HG03139 (cell line): Measurements from ENCODE around the gene TPR.
A peak's percentile ranks its signal among the peaks of the same experiment; 100 is the strongest.
"Not testable (repeated sequence)": the region's sequence is repeated elsewhere in the genome, so short reads cannot be mapped to it uniquely, and the experiment has no call there.

Experiments used
- ATAC-seq: cut with Tn5 transposase; IDR thresholded peaks from one replicate; pipeline ENCODE4 v1.9.1; 2021; ENCODE audit not compliant: unreplicated experiment

The TPR gene

DNA sequence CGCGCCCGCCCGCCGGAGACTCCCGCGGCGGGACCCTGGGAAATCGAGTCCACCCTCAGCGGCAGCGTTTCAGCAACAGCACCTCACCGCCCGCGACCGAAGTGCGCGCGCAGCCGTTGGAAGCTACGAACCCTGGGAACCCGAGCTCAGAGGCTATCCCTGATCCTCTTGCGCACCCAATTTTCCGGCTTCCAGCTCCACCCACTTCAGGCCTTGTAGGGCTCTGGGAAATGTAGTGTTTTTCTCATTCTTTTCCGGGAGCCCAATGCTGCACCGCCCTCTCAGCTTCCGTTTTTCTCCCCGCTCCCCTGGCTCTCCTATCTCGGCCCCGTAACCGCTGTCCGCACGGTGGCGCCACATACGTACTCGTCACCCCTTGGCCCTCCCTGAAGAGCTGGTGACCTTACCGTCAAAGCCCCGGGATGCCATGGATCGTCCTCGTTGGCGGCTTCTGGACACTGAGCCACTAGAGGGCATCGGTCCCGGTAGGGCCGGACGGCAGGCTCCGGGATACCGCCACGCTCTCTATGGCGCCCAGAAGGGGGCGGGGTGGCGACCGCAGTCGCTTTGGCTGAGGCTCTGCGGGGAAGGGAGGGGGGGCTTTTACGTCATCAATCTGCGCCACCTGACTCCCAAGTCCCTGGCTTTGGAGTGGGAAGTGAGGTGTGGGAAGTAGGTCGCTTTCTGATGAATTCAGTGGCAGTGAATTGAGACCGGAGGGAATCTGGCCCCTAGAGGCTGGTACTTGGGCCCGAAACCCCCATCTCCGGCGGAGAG is at the start of gene TPR, which contains the start of gene ODR4:
TPR (minus strand) TSS at position 102 of the 777 bp plus-strand sequence. CDS start 225 bp downstream, outside the sequence.
ODR4 (plus strand) TSS at position 687 of the 777 bp plus-strand sequence. CDS start 3,948 bp downstream, outside the sequence.
- ATAC-seq: peak; percentile 89

DNA sequence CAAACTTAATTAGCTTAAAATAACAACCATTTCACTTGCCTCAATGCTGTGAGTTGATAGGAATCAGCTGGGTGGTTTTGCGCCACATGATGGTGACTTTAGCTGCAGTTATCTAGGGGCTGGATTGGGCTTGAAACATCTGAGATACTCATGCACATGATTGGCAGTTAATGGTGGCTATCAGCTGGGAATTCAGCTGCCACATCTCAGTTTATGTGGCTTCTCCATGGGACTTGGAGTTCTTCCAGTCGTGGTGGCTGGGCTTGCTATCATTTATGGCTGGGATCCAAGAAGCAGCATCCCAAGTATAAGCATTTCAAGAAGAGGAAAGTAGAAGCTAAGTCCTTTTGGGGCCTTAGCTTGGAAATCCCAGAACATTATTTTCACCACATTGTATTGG is 49.5 kb upstream of the TPR start:
- no peak for ATAC-seq

DNA sequence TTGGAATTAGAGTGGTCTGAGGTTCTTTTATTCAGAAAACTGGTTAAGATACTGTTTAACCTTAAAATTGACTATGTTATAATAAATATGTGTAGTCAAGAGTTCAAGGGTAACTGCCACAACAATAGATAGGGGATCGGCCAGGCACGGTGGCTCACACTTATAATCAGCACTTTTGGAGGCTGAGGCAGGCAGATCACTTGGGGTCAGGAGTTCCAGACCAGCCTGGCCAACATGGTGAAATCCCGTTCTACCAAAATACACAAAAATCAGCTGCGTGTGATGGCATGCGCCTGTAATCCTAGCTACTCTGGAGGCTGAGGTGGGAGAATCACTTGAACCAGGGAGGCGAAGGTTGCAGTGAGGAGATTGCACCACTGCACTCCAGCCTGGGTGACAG is 46.4 kb upstream of the TPR start:
- ATAC-seq: no peak

- peak; percentile 93 for ATAC-seq
Observed at GRCh38 chr1:186420923-186421322, 45.9 kb upstream of the TPR start.

- ATAC-seq: no peak
Observed at GRCh38 chr1:186420311-186420710, 45.3 kb upstream of the TPR start.

GRCh38 chr1:186418503-186418902 is 43.5 kb upstream of the TPR start:
- ATAC-seq: no peak

DNA sequence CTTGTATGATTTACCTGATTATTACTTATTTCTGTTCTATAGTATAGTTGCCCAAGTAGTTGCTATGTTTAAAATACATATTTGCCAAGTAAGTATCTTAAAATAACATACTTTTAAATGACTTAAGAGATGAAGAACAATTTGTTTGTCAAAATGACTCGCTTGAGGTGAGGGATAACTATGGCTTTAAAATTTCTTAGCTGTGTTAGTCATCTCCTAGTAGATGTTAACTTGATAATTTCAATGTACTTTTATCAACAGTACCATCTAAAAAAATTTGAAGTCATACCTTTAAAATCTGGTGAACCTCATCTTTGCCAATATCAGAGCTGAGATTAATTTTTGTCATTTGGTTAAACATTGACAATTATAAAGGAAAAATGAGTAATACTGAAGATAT is 38.3 kb upstream of the TPR start:
- ATAC-seq: no peak

GRCh38 chr1:186409091-186409490 is 34.0 kb upstream of the TPR start:
- ATAC-seq: no peak

DNA sequence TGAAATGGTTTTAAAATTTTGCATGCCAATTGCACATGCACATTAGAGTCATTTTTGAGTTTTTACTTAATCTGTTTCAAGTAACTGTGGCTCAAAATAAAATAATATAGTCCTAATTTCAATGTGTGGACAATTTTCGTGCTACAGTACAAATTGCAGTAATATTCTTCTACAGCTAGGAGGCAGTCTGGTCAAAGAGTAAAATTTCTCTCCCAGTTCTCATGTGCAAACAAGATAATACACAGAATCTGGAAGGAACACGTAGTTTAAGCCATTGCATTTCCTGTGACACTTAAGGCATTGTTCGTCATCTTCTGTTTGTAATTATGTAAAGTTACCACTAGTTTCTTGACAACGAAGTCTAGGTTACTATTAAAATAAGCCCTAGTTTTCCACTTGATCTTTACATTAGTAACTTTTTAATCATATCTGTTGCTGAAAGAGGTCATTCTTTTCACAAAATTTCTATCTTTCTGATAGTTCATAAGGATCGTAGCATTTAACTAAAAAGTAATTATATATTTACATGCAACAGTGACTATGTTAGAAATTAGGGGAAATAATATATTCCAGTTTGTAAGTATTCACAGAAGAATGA is 29.5 kb upstream of the TPR start:
- ATAC-seq: peak; percentile 47

DNA sequence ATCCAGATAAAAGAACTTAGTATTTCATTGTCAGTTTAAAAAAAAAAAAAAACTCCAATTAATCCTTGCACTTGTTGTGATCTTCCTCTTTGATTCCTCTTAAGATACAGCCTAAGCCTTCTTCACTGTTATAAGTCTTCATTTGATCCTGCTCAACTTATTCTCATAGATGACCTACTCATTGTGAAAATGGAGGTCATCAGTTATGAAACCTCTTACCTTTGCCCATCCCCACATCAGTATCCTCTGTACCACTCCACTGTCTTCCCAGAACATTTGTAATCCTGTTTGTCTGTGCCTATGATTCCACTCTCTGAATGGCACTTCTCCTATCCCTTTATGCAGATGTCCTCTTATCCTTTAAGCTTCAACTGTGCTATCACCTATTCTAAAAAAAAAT is 28.6 kb upstream of the TPR start:
- ATAC-seq: no peak

GRCh38 chr1:186401446-186401845 is 26.4 kb upstream of the TPR start:
- ATAC-seq: not testable (repeated sequence)

DNA sequence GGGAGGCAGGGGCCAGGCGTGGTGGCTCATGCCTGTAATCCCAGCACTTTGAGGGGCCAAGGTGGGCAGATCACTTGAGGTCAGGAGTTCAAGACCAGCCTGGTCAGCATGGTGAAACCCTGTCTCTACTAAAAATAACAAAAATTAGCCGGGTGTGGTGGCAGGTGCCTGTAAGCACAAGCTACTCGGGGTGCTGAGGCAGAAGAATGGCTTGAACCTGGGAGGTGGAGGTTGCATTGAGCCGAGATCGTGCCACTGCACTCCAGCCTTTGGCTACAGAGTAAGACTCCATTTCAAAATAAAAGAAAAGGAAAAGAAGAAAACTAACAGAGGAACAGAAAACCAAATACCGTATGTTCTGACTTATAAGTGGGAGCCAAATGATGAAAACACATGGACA is 17.7 kb upstream of the TPR start:
- not testable (repeated sequence) for ATAC-seq

- no peak for ATAC-seq
Observed at GRCh38 chr1:186391841-186392240, 16.8 kb upstream of the TPR start.

DNA sequence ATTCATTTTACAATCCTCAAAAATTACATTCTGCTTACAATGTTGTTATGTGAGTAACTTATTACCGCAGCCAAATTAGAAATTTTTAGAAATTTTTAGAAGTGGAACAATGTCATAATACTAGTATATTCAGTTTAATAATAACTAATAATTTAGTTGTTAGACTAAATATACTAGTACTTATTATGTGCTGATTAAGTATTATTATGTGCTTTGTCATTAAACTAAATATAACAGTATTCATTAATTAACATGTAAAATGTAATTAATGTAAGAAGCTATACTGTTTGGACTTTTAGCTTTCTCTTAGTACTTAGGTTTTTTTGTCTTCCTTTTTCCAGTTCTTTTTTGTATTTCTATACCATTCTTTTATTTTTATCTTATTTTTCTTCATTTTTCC is 15.9 kb upstream of the TPR start:
- ATAC-seq: no peak

DNA sequence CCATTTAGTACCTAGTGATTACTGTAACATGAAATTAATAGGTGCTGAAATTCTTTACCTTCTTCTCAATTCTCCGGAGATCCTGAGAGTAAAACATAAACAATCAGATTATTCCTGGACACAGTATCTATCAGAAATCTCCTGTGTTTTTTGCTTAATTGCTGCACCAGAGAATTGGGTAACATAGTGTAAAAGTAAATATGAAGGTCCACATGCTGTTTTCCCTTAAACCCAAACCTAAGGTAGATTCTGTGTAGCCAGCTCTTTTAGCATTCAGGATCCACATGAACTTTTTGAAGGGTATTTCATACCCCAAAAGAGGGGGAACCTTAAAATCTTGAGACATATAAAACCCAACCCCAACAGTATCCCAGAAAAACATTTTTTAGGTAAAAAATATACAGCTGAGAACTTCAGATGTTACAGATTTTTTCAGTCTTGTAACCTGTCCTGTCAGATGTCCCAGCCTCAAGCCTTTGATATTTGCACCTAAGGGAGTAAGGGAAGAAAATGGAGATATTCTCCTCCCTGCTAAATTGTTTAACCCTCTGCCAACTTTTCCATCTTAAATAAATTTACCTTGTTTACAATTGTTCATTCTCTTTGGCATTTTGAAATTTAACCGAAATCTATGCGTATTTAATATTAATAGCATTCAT is 11.8 kb upstream of the TPR start:
- no peak for ATAC-seq

- ATAC-seq: peak; percentile 2
Observed at GRCh38 chr1:186375929-186376319, 871 bp upstream of the TPR start.

DNA sequence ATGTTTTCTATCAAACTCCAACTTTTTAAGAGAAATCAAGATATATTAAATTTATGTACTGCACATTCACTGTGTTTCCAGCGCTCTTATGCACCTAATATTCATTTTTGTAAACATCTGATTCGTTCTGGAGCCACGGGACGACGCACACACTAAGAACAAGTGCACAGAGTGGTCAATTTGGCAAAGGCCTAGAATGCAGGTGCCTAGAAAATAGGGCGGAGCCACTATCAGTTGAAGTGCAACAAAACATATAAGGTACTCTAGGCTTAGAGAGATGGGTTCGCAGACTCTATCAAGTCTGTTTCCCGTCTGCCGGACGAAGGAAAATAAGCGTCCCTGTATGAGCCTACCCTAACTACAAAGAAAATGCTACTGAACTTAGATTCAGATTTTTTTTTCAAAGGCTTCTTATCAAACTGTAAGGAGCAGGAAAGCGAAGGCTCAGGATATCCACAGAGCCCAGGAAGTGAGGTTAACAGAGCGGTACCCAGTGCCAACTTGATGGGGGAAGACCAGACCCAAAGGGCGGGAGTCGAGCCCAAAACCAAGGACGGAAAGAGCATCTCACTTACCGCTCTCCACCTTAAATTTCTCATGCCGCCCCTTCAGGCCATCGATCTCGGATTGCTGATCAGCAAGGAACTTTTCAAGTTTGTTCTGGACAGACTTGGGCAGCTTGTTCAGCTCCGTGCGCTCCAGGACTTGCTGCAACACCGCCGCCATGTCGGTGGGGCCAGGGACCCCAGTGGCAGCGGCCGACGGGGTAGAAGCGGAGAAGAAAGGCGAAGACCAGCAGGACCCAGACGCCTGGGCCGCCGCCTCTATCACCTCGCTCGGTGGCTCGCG is 526 bp downstream of the TPR start:
- peak; percentile 27 for ATAC-seq

- not testable (repeated sequence) for ATAC-seq
Observed at GRCh38 chr1:186347837-186348691, 27.0 kb downstream of the TPR start.

DNA sequence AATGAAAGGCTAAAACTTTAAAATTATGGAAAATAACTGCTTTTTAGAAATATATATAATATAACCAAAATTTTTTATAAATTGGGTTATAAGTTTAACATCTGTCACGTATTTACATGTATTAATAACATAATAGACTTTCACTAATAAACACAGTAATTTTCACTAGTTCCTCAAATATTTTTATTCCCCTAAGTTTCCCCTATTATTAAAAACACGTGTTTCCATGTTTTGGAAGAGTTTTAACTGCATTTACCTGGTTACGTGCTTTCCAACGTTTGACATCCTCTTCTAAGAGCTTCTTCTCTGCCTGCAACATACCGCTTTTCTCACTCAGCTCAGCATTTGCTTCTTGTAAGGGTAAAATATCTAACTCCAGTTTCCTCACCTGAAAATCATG is 34.3 kb downstream of the TPR start:
- no peak for ATAC-seq

GRCh38 chr1:186337554-186337953 is 37.5 kb downstream of the TPR start:
- ATAC-seq: no peak
